Neural progenitor cell (in vitro differentiated cells): Measurements from ENCODE around the gene PLCB3.

Experiments used
- CTCF ChIP-seq: fragments of 200-600 bp; sonication (generic); IDR thresholded peaks from 2 replicates; pipeline ENCODE4 v1.5.1; 2017; ENCODE audit warnings: antibody characterized with exemption, mild to moderate bottlenecking
- EZH2 ChIP-seq: fragments of 200-600 bp; sonication (generic); IDR thresholded peaks from 2 replicates; pipeline ENCODE4 v1.6.1; 2017; ENCODE audit warnings: antibody characterized with exemption, mild to moderate bottlenecking, moderate library complexity
- EZH2phosphoT487 ChIP-seq: fragments of 200-600 bp; sonication (generic); IDR thresholded peaks from 2 replicates; pipeline ENCODE4 v1.6.1; 2017; ENCODE audit warnings: antibody characterized with exemption

GRCh38 chr11:64261556-64262080 is 10.3 kb downstream of the PLCB3 start:
- TF ChIP-seq CTCF (no peak), EZH2 (no peak), EZH2phosphoT487 (no peak)
